ENCODE measurements around the gene LDLRAD4.

Gene LDLRAD4

DNA sequence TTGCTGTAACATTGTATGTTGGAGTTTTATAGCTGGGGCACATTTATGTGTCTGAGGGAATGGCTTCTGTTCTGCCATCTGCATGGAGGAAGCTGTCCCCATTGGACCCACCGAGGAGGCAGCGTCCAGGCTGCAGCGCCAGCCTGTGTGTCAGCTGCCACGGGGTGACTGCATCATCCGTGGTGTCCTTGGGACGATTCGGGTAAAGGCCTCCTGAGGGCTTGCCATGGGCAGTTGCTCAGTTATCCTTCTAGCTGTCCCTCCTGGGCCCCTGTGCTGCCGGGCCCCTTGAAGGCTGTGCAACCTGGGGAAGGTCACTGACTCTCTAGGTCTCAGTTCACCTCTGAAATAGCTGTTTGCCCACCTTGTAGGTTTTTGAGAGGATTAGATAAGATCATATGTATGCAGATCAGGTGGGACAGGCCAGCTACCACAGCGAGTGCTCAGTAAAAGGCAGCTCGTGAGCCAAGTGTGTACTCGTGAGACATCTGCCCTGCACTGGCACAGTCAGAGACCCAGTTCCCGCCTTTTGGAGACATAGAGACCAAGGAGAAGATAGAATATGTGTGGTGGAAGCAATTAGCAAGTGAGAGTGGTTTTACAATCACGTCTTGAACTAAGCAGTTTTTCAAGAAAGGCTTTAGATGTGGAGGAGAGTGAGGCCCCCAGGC, 10.6 kb downstream of the LDLRAD4 start:
- DNase-seq (ENCODE audit: low read depth): no peak

GRCh38 chr18:13231151-13231550, 12.6 kb downstream of the LDLRAD4 start:
- no peak for DNase-seq (ENCODE audit: low read depth)

GRCh38 chr18:13232086-13232917, 13.7 kb downstream of the LDLRAD4 start:
- no peak for DNase-seq (ENCODE audit: low read depth)

DNA sequence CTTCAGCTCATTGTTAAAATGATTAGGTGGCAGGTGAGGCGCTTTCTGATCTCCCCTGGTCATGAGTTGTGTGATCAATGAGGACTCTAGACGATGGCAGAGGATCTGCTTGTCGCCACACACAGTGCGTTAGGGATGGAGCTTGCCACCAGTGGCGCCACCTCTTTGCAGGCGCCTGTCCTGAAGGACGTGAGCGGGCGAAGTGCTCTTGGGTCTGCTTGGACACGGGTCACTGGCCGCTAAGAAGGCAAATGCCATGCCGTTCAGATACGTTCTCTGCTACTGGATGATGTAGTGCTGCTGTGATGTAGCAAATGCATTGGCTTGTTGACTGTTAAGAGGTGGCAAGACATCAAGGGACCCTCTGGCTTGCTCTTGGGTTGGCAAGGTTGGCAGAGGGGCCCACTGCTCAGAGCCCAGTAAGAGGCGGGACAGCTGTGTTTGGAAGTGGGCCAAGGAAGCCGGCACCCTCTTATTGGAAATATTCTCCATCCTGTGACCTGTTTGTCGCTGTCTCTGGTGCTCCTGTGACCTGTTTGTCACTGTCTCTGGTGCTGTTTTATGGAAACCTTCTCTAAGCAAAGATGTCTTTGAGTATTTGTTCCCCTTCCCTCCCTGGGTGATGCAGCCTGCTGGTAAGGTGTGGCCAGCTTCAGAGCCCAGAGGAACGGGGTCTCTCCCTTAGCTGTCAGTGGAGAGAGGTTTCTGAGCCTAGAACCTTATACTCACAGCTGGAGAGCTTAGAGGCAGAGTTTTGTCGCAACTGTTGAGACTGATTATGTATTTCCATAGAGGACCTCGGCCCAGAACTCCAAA, 14.6 kb downstream of the LDLRAD4 start:
- no peak for DNase-seq (ENCODE audit: low read depth)

GRCh38 chr18:13233787-13234783, 15.5 kb downstream of the LDLRAD4 start:
- no peak for DNase-seq (ENCODE audit: low read depth)

DNA sequence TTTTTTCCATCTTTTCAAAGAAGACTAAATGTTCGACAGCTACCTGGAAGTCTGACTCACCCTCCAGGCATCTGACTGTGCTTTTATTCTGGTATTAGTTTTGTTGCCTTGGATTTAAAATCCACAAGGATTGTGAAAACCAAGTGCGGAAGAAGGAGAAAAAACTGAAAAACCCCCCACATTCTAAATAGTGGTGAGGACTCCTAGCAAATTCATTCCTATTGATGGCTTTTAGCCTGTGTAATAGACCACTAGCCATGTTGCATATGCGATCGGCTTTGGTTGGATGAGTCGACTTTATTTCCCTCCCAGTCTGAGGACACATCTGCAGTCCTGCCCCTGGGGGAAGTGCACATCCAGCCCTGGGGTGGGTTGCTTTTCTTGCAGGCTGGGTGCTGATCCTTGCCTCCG, 16.9 kb downstream of the LDLRAD4 start:
- DNase-seq (ENCODE audit: low read depth): no peak

DNA sequence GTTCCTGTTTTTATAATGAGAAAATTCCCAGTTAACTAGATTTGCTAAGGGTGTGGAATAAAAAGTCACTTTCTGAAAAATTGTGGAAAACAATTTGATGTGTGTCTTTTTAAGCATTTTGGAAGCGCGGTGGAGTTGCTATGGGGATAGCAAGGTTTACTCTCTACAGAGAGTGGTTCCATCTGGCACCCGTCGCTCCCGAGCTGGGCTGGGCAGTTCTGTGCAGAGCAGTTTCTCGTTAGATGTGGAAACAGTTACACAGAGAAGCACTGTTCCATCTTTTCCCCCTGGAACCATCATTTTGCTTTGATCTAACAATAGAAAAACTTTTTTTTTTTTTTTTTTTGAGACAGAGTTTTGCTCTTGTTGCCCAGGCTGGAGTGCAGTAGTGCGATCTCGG, 17.4 kb downstream of the LDLRAD4 start:
- no peak for DNase-seq (ENCODE audit: low read depth)

DNA sequence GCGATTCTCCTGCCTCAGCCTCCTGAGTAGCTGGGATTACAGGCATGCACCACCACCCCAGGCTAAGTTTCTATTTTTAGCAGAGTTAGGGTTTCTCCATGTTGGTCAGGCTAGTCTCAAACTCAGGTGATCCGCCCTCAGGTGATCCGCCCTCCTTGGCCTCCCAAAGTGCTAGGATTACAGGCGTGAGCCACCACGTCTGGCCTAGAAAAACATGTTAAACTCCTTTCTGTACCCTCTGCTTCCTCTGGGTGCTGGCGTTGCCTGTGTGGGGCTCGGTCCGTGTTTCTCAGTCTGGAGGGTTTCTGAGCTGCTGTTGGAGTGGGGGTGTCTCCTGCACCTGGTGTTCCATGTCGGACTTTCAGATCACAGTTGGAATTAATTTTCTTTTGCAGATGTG, 17.9 kb downstream of the LDLRAD4 start:
- no peak for DNase-seq (ENCODE audit: low read depth)

DNA sequence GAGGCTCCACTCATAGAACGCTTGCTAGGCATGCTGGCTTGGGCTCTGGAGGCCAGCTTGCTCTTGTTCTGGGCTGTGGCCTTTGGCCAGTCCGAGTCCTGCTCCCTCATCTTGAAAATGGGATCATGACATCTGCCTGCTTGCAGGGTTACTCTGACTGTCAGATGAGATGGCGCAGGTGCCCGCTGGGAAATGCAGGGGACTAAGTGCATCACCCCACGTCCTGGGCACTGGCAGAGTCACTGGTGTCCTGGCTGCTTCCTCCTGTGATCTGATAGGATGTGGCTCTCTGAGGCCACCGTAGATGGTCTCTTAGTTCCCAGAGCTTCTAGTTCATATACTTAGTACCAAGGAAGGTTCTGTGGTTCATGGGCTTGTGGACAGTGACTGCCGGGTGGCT, 18.5 kb downstream of the LDLRAD4 start:
- DNase-seq (ENCODE audit: low read depth): no peak

- DNase-seq (ENCODE audit: low read depth): no peak
Observed at GRCh38 chr18:13237641-13238040, 19.1 kb downstream of the LDLRAD4 start.

GRCh38 chr18:13239171-13239956, 20.8 kb downstream of the LDLRAD4 start:
- DNase-seq (ENCODE audit: low read depth): no peak

GRCh38 chr18:13240060-13240725, 21.6 kb downstream of the LDLRAD4 start:
- DNase-seq (ENCODE audit: low read depth): no peak

DNA sequence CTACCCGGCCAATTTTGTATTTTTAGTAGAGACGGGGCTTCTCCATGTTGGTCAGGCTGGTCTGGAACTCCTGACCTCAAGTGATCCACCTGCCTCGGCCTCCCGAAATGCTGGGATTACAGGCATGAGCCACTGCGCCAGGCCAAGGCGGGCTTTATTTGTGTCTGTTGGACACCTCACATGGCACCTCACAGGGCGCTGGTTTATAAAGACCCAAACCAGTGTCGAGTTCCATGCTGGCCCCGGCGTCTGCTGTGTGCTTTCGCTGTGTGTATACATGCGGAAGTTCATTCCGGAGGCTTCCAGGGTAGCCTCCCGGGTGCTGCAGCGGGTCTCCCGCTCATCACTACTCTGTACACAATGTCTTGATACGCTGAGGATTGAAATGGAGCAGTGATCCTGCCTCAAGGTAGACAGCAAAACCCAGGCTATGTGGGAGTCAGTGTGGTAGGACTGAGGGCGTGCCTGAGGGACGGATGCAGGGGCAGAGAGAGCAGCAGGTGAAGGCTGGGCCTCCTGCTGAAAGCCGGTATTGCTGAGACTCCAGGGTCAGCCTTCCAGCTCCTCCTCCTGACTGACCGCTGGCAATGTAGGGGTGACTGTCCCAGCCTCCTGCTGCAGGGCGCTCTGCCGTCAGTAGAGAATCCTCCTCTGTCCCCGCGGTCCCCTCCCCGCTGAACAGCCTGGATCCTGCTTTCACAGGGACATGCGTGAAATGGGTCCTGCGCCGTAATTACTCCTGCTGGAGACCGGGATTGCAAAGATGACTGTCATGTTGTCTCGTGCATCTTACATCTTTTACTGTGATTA, 22.7 kb downstream of the LDLRAD4 start:
- DNase-seq (ENCODE audit: low read depth): no peak

GRCh38 chr18:13241893-13242175, 23.3 kb downstream of the LDLRAD4 start:
- DNase-seq (ENCODE audit: low read depth): no peak

- DNase-seq (ENCODE audit: low read depth): no peak
Observed at GRCh38 chr18:13242797-13243196, 24.2 kb downstream of the LDLRAD4 start.

GRCh38 chr18:13243363-13243762, 24.8 kb downstream of the LDLRAD4 start:
- DNase-seq (ENCODE audit: low read depth): no peak

DNA sequence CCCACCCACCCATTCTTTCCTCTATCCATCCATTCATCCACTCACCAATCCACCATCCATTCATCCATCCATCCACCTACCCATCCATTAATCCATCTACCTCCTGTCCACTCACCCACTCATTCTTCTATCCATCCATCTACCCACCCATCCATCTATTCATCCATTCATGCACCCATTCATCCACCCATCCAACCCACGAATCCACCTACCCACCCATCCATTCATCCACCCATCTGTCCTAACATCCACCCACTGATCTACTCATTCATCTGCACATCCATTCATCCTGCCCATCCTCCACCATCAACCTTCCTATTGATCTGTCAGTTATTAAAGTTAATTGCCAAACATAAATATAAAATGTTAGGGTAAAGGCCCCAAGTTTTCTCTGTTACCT, 25.6 kb downstream of the LDLRAD4 start:
- DNase-seq (ENCODE audit: low read depth): no peak

DNA sequence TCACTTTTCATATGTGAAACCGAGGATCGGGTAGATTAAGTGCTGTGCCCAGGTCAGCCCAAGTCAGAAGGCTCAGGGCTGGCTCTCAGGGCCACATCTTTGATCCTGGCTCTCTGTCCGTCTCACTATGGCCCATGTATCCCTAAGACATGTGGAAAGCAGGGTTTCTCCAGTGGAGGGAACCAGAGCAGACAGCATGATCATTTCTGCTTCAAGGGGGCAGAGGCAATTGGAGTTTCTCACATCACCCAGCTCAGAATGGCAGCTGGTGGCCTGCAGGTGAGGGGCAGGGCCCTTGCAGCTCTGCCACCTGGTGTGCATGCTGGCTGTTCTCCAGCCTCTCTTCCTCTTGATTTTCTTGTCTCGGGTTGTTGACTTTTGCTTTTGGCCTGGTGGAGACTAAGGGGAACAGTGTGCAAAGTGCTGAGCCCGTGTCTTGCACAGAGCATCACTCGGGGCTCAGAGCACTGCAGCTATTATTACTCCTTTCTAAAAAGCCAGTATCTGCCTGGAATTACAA, 27.0 kb downstream of the LDLRAD4 start:
- DNase-seq (ENCODE audit: low read depth): no peak

DNA sequence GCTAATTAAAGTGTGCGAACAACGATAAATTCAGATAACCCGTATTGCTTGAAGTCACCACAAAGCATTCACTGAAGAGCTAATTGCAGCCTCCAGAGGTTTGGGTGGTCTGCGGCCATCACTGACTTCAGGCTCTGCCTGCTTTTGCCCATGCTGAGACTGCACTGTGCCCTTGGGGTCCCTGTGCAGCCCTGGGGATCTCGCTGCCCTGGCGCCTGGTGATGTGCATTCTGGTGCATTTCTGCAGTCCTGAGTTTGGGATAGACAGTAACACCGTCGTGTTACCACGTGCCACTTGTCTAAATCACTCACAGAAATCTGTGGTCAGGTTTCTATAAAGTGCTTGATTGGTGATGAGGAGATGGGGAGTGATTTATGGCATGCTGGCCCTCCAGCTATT, 27.6 kb downstream of the LDLRAD4 start:
- DNase-seq (ENCODE audit: low read depth): no peak
